ENCODE measurements around the gene TSPAN3.

GRCh38 chr15:77097921-77098320, 27.0 kb upstream of the TSPAN3 start:
- TF ChIP-seq CTCF (IDR thresholded peaks at IDR 0.05) (no peak), POLR2A (IDR thresholded peaks at IDR 0.05) (no peak)
